Hepatocyte (in vitro differentiated cells): ENCODE results near the gene SUCNR1. TPM values are rescaled to one million over a fixed set of nuclear protein-coding genes. Genes with fewer than 3 reads are reported as not detected.
"Not testable (repeated sequence)": the region's sequence is repeated elsewhere in the genome, so short reads cannot be mapped to it uniquely, and the experiment has no call there.

Source experiments
- DNase-seq: peaks from one replicate; pipeline ENCODE4 v3.0.0-alpha.2; 2016; ENCODE audit warnings: low spot score
- H2AFZ ChIP-seq: fragments of 200-600 bp; sonication (generic); 2 replicates; pipeline ENCODE4 v1.6.0; 2016; ENCODE audit warnings: antibody characterized with exemption, mild to moderate bottlenecking
- H3K27ac ChIP-seq: fragments of 200-600 bp; sonication (generic); 2 replicates; pipeline ENCODE4 v1.5.1; 2016; ENCODE audit warnings: mild to moderate bottlenecking
- H3K27me3 ChIP-seq: fragments of 200-600 bp; sonication (generic); 2 replicates; pipeline ENCODE4 v1.6.1; 2016
- H3K36me3 ChIP-seq: fragments of 200-600 bp; sonication (generic); replicated peaks from 2 replicates; pipeline ENCODE4 v1.5.1; 2016; ENCODE audit warnings: low read depth; ENCODE audit not compliant: insufficient read depth
- H3K4me1 ChIP-seq: fragments of 200-600 bp; sonication (generic); 2 replicates; pipeline ENCODE4 v1.5.1; 2016; ENCODE audit warnings: mild to moderate bottlenecking, moderate library complexity; ENCODE audit not compliant: insufficient read depth
- H3K4me2 ChIP-seq: fragments of 200-600 bp; sonication (generic); 2 replicates; pipeline ENCODE4 v1.6.0; 2016
- H3K4me3 ChIP-seq: fragments of 200-600 bp; sonication (generic); 2 replicates; pipeline ENCODE4 v1.5.1; 2016; ENCODE audit warnings: mild to moderate bottlenecking
- H3K79me2 ChIP-seq: fragments of 200-600 bp; sonication (generic); 2 replicates; pipeline ENCODE4 v1.6.0; 2017; ENCODE audit warnings: mild to moderate bottlenecking
- H3K9me2 ChIP-seq: fragments of 200-600 bp; sonication (generic); replicated peaks from 2 replicates; pipeline ENCODE4 v1.6.0; 2017; ENCODE audit warnings: mild to moderate bottlenecking; ENCODE audit not compliant: insufficient read depth
- H3K9me3 ChIP-seq: fragments of 200-600 bp; sonication (generic); 2 replicates; pipeline ENCODE4 v1.5.1; 2016; ENCODE audit warnings: low read depth, mild to moderate bottlenecking
- H4K20me1 ChIP-seq: fragments of 200-600 bp; sonication (generic); 2 replicates; pipeline ENCODE4 v1.6.0; 2016; ENCODE audit warnings: mild to moderate bottlenecking; ENCODE audit not compliant: insufficient read depth, poor library complexity, severe bottlenecking
- EZH2 ChIP-seq: fragments of 200-600 bp; sonication (generic); IDR thresholded peaks from 2 replicates; pipeline ENCODE4 v1.6.1; 2016; ENCODE audit warnings: antibody characterized with exemption, mild to moderate bottlenecking, borderline replicate concordance
- EZH2phosphoT487 ChIP-seq: fragments of 200-600 bp; sonication (generic); IDR thresholded peaks from one replicate; pipeline ENCODE4 v1.6.1; 2018; ENCODE audit warnings: antibody characterized with exemption, mild to moderate bottlenecking, low read depth, moderate library complexity; ENCODE audit not compliant: unreplicated experiment, severe bottlenecking
- WGBS: methylation state at CpG from one replicate; pipeline ENCODE4 v1.1.6; 2016; ENCODE audit warnings: low lambda C conversion rate; ENCODE audit errors: missing lambda C conversion rate; 5-methylcytosine and 5-hydroxymethylcytosine counted together
- polyA plus RNA-seq: library from polyadenylated mRNA; unstranded; fragments of >200 nt; fragmentation: Nextera tagmentation; extraction: Ambion mirVana; gene quantifications from 2 replicates; pipeline ENCODE4 v1.2.1, GENCODE V29; 2016
- total RNA-seq: library from RNA; depleted of rRNA; stranded (reverse); fragments of >200 nt; gene quantifications from 2 replicates; pipeline ENCODE4 v1.2.3, GENCODE V29; 2014
- TF ChIP-seq, protein P1 (sequence below): fragments of 200-600 bp; sonication (generic); IDR thresholded peaks from 2 replicates; pipeline ENCODE4 v1.5.1; 2016; ENCODE audit warnings: antibody characterized with exemption, mild to moderate bottlenecking; ENCODE audit not compliant: poor library complexity

The SUCNR1 gene
- total and polyA plus RNA-seq, 2 experiments from 2014 or later: 0.40 to 0.80 TPM

GRCh38 chr3:151879679-151880415, 6.4 kb downstream of the SUCNR1 start:
- Histone ChIP-seq H3K4me2 (no peak overlapping the region), H3K9me2 (no peaks in the 10 kb centered on the region), H3K79me2 (no peaks in the 10 kb centered on the region), H3K4me3 (no peak overlapping the region), H3K9me3 (no peaks in the 10 kb centered on the region), H3K27me3 (no peaks in the 10 kb centered on the region), H3K27ac (no peak overlapping the region), H4K20me1 (no peaks in the 10 kb centered on the region), H3K4me1 (no peaks in the 10 kb centered on the region), H2AFZ (no peak overlapping the region), H3K36me3 (no peaks in the 10 kb centered on the region)
- DNase-seq: no peak
- WGBS: 69% methylated on average over 3 of the region's 3 CpGs
- no peak for TF ChIP-seq EZH2phosphoT487
- TF ChIP-seq EZH2: no peak
- TF ChIP-seq, protein P1, sequence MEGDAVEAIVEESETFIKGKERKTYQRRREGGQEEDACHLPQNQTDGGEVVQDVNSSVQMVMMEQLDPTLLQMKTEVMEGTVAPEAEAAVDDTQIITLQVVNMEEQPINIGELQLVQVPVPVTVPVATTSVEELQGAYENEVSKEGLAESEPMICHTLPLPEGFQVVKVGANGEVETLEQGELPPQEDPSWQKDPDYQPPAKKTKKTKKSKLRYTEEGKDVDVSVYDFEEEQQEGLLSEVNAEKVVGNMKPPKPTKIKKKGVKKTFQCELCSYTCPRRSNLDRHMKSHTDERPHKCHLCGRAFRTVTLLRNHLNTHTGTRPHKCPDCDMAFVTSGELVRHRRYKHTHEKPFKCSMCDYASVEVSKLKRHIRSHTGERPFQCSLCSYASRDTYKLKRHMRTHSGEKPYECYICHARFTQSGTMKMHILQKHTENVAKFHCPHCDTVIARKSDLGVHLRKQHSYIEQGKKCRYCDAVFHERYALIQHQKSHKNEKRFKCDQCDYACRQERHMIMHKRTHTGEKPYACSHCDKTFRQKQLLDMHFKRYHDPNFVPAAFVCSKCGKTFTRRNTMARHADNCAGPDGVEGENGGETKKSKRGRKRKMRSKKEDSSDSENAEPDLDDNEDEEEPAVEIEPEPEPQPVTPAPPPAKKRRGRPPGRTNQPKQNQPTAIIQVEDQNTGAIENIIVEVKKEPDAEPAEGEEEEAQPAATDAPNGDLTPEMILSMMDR: no peak

- no peaks in the 10 kb centered on the region for H3K9me3 ChIP-seq
- H3K4me3 ChIP-seq: no peak overlapping the region
- no peak overlapping the region for H3K4me2 ChIP-seq
- TF ChIP-seq EZH2phosphoT487: no peak
- TF ChIP-seq EZH2: no peak
- TF ChIP-seq, protein P1: no peak
- no peaks in the 10 kb centered on the region for H3K4me1 ChIP-seq
- no peaks in the 10 kb centered on the region for H3K27me3 ChIP-seq
- WGBS: 73% methylated on average over 2 of the region's 2 CpGs
- H3K36me3 ChIP-seq: no peaks in the 10 kb centered on the region
- H3K79me2 ChIP-seq: no peaks in the 10 kb centered on the region
- no peak for DNase-seq
- no peak overlapping the region for H2AFZ ChIP-seq
- H3K9me2 ChIP-seq: no peaks in the 10 kb centered on the region
- H4K20me1 ChIP-seq: no peaks in the 10 kb centered on the region
- no peak overlapping the region for H3K27ac ChIP-seq
These were observed 6.9 kb downstream of the SUCNR1 start for GRCh38 chr3:151880416-151880690.

GRCh38 chr3:151881137-151881536, 7.7 kb downstream of the SUCNR1 start:
- H3K4me3 ChIP-seq: no peak overlapping the region

DNA sequence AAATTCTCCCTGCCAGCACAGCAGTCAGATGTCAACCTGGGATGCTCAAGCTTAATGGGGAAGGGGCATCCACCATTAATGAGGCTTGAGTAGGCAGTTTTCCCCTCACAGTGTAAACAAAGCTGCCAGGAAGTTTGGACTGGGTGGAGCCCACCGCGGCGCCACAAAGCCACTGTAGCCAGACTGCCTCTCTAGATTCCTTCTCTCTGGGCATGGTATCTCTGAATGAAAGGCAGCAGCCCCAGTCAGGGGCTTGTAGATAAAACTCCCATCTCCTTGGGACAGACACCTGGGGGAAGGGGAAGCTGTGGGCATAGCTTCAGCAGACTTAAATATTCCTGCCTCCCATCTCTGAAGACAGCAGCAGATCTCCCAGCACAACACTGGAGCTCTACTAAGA, 12.0 kb downstream of the SUCNR1 start:
- not testable (repeated sequence) for H4K20me1 ChIP-seq, H3K4me2 ChIP-seq, H3K9me2 ChIP-seq, H3K36me3 ChIP-seq, H3K79me2 ChIP-seq, H2AFZ ChIP-seq, H3K4me1 ChIP-seq, H3K9me3 ChIP-seq, H3K27ac ChIP-seq, DNase-seq, H3K4me3 ChIP-seq, H3K27me3 ChIP-seq
- WGBS: 97% methylated on average over 3 of the region's 3 CpGs

More at GRCh38 chr3:151881137-151881536, 7.7 kb downstream of the SUCNR1 start:
- no peak overlapping the region for H3K4me2 ChIP-seq
- DNase-seq: no peak
- no peak overlapping the region for H2AFZ ChIP-seq
- H4K20me1 ChIP-seq: no peaks in the 10 kb centered on the region
- H3K9me2 ChIP-seq: no peaks in the 10 kb centered on the region
- no peaks in the 10 kb centered on the region for H3K27me3 ChIP-seq
- no peaks in the 10 kb centered on the region for H3K79me2 ChIP-seq
- H3K27ac ChIP-seq: no peak overlapping the region
- H3K4me1 ChIP-seq: no peaks in the 10 kb centered on the region
- no peaks in the 10 kb centered on the region for H3K9me3 ChIP-seq
- H3K36me3 ChIP-seq: no peaks in the 10 kb centered on the region
- 92% methylated on average over 6 of the region's 6 CpGs for WGBS
- TF ChIP-seq, protein P1: no peak
- TF ChIP-seq EZH2 (no peak), EZH2phosphoT487 (no peak)

DNA sequence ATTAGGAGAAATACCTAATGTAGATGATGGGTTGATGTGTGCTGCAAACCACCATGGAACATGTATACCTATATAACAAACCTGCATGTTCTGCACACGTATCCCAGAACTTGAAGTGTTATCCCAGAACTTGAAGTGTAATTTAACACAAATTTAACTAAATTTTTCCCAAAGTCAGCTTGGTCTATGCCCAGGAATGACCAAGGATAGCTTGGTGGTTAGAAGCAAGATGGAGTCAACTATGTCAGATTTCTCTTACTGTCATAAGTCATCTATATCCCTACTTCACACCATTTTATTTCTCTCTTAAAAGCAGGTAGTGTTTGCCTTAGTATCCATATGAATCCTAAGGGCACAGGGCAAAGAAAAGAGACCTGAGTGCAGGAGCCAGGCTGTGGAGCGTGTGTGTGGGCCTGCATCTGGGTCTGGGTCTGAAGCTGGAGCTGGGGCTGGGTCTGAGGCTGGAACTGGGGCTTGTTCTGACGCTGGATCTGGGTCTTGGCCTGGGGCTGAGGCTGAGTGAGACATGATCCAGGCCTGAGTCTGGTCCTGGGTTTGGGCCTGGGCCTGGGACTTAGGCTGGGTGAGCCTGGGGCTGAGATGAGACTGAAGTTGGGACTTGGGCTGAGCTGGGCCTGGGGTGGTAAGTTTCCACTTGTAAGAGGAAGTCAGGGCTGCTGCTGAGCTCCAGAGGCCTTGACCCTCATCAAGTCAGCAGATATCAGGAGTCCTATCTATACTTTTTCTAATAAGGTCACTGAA, 14.2 kb downstream of the SUCNR1 start:
- not testable (repeated sequence) for H3K79me2 ChIP-seq, H3K27me3 ChIP-seq, H3K36me3 ChIP-seq, H3K9me2 ChIP-seq, H3K9me3 ChIP-seq, H3K4me3 ChIP-seq, DNase-seq, H4K20me1 ChIP-seq, H3K4me1 ChIP-seq, H2AFZ ChIP-seq, H3K4me2 ChIP-seq, H3K27ac ChIP-seq
- WGBS: 100% methylated on average over 1 of the region's 3 CpGs
